Stimulated activated CD4-positive, alpha-beta T cell treated with anti-CD3 and anti-CD28 coated beads, TNF-alpha, amount 100 ng/mL, for 4 hours (primary cell): ENCODE data around the gene FRG2.
"Not testable (repeated sequence)": the region's sequence is repeated elsewhere in the genome, so short reads cannot be mapped to it uniquely, and the experiment has no call there.

ENCODE experiments used
- DNase-seq, 3 experiments: peaks; one replicate each; pipeline ENCODE4 v3.0.0-alpha.2; 2020; ENCODE audit warnings: low read depth in 3 of 3

The FRG2 gene

GRCh38 chr4:190016369-190017289 is 10.4 kb downstream of the FRG2 start:
- no peak for DNase-seq

- no peak for DNase-seq
Measured at GRCh38 chr4:190015538-190016368, 11.3 kb downstream of the FRG2 start.

- no peak for DNase-seq
Measured at GRCh38 chr4:190014771-190015537, 12.1 kb downstream of the FRG2 start.

- DNase-seq = not testable (repeated sequence)
Measured at GRCh38 chr4:189989941-189990340, 37.1 kb downstream of the FRG2 start.

GRCh38 chr4:189988877-189989431 is 38.1 kb downstream of the FRG2 start:
- DNase-seq = no peak

GRCh38 chr4:189985651-189986243 is 41.3 kb downstream of the FRG2 start:
- DNase-seq = not testable (repeated sequence)

- DNase-seq = not testable (repeated sequence)
Measured at GRCh38 chr4:189984661-189985060, 42.4 kb downstream of the FRG2 start.

GRCh38 chr4:189983916-189984526 is 43.0 kb downstream of the FRG2 start:
- DNase-seq = not testable (repeated sequence)

- no peak for DNase-seq
Measured at GRCh38 chr4:189981970-189982369, 45.1 kb downstream of the FRG2 start.

GRCh38 chr4:189980292-189980691 is 46.8 kb downstream of the FRG2 start:
- not testable (repeated sequence) for DNase-seq

- DNase-seq = no peak
Measured at GRCh38 chr4:189979196-189980047, 47.6 kb downstream of the FRG2 start.
